Measurements from ENCODE around the gene FANCC. TPM values are rescaled to one million over a fixed set of nuclear protein-coding genes. Genes with fewer than 3 reads are reported as not detected.
A peak's percentile ranks its signal among the peaks of the same experiment; 100 is the strongest.

The FANCC gene
- total RNA-seq, 1 donor from 2014 or later: 18.7 TPM

DNA sequence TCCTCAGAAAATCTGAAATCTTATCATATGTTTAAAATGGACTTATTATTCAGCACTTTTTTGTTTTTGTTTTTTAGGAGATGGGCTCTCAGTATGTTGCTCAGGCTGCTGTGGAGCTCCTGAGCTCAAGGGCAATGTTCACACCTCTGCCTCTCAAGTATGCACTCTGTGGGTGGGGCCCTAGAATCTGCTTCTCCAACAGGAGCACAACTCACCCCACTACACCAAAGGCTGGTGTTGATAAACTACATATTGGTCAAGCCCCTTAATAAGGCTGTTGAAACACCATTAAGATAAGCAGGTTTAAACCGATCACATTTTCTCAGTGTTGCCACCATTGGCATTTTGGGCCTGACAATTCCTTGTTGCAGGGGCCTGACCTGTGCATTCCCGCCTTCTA lies 131.6 kb downstream of the FANCC start:
- no peak for DNase-seq (ENCODE audit: low spot score)
- Mint-ChIP-seq H3K36me3 (ENCODE audit: low read depth) (peaks cover 1% of the 10 kb centered on the region), H3K4me1 (ENCODE audit: low read depth) (peaks cover 43% of the 10 kb centered on the region), H3K27me3 (ENCODE audit: insufficient read depth) (no peaks in the 10 kb centered on the region), H3K4me3 (no peak overlapping the region), H3K27ac (no peak overlapping the region), H3K9me3 (no peaks in the 10 kb centered on the region)
- intact Hi-C loops (cut with micrococcal nuclease): loop anchor here (5.0 to 10.0 kb wide), 2 partner anchors 81 to 319 kb away; no protein-coding TSS in a partner anchor

DNA sequence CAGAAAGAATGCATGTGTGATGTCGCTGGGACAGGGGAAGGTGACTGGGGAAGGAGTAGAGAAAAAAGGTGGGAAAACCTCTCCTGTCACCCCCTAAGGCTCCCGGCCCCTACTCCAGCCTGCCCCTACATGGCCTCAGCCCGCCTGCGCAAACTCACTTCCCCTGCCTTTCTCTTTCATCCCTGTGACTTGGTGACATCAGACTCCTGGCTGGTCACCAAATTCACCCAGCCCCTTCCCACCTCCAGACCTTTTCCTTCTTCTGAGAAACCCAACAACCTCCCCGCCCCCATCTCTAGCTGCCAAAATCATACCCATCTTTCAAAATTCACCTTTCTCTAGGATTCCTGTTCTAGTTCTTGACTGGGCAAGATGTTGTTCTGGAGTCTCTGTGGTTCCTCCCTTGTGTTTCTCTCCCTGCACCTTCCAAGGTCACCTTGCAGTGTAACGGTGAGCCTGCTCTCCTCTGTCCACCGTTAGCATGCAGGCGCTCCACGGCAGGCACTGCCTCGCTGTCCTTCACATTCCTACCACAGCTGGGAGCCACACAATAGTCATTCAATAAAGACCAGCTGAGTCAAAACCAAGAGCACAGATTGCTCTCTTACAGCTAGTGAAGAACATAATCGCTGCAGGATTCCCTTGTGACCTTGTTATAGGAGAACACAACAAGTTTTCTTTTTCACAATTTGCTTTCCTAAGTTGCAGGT lies 134.5 kb downstream of the FANCC start:
- Mint-ChIP-seq H3K4me1 (ENCODE audit: low read depth) (peaks cover 15% of the 10 kb centered on the region), H3K27me3 (ENCODE audit: insufficient read depth) (no peaks in the 10 kb centered on the region), H3K9me3 (no peaks in the 10 kb centered on the region), H3K27ac (no peak overlapping the region), H3K4me3 (no peak overlapping the region), H3K36me3 (ENCODE audit: low read depth) (peaks cover 1% of the 10 kb centered on the region)
- intact Hi-C loops (cut with micrococcal nuclease): loop anchor here (10.0 kb wide), 1 partner anchor 322 kb away; no protein-coding TSS in a partner anchor
- DNase-seq (ENCODE audit: low spot score): no peak

DNA sequence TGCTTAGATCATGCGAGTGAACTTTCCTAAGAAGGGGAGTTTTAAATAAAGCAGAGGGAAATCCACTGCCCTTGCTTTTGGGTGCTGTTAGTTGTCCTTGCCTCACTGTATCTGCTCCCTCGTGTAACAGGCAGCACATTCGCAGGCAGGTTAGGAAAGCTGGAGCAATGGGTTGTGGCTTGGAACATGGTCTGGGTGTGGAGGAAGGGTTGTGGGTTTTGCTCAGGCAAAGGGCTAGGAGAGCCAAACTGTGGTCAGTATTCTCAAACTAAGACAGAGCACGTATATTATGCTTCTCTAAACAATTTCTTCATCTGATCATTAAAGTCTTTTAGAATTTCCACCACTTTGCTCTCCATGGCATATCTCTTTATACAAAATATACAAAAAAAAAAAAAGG lies 135.7 kb downstream of the FANCC start:
- peaks cover 11% of the 10 kb centered on the region for H3K4me1 Mint-ChIP-seq (ENCODE audit: low read depth)
- no peaks in the 10 kb centered on the region for H3K27me3 Mint-ChIP-seq (ENCODE audit: insufficient read depth)
- no peak overlapping the region for H3K4me3 Mint-ChIP-seq
- H3K36me3 Mint-ChIP-seq (ENCODE audit: low read depth): peaks cover 1% of the 10 kb centered on the region
- no peak for DNase-seq (ENCODE audit: low spot score)
- no peaks in the 10 kb centered on the region for H3K9me3 Mint-ChIP-seq
- intact Hi-C loops (cut with micrococcal nuclease): loop anchor here (10.0 kb wide), 1 partner anchor 323 kb away; no protein-coding TSS in a partner anchor
- H3K27ac Mint-ChIP-seq: no peak overlapping the region

DNA sequence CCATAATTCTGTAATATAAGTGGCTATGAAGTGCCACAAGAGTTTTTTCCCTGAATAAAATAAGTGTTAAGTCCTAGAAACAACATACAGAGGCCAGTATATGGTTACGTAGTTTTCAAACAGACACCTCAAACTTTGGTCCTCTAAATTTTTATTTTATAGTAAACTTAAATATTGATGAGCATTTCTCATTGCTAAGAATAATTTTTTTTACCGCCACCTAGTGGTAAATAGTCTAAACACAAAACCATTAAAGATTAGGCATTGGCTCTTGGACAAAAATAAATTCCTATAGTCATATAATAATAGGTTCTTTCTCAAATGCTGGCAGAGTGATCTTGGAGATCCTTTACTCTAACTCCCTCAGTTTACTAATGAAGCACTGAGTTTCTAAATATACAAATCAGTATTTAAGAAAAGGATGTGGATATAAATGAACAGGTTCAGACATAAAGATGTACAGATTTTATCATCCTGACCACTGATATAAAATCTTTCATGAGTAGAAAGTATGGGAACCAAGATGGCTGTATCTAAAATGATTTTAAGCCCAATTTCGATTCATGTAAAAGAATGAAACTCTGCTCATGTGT lies 136.2 kb downstream of the FANCC start:
- Mint-ChIP-seq H3K36me3 (ENCODE audit: low read depth) (peaks cover 1% of the 10 kb centered on the region), H3K4me1 (ENCODE audit: low read depth) (peaks cover 9% of the 10 kb centered on the region), H3K9me3 (no peaks in the 10 kb centered on the region), H3K27me3 (ENCODE audit: insufficient read depth) (no peaks in the 10 kb centered on the region), H3K4me3 (no peak overlapping the region), H3K27ac (no peak overlapping the region)
- intact Hi-C loops (cut with micrococcal nuclease): loop anchor here (10.0 kb wide), 1 partner anchor 323 kb away; no protein-coding TSS in a partner anchor
- DNase-seq (ENCODE audit: low spot score): no peak

DNA sequence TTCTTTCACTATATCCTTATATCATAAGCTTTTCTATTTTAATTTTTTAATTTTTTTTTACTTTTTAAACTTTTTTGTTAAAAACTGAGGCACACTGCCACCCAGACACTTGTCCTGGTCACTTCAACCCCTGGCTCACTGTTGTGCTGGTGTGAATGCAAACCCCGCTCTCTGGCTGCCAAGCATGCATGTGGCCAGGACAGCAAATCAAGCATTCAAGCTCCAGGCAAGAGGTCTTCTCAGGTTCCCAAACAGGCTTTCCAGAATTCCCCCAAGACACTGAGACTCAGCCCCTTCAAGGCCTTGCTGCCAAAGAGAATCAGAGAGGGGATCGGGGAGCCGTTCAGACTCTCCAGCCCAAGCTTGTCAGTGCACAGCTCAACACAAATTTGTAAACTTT lies 139.9 kb downstream of the FANCC start:
- DNase-seq (ENCODE audit: low spot score): no peak
- Mint-ChIP-seq H3K4me1 (ENCODE audit: low read depth) (no peaks in the 10 kb centered on the region), H3K27me3 (ENCODE audit: insufficient read depth) (no peaks in the 10 kb centered on the region), H3K4me3 (no peak overlapping the region), H3K27ac (no peak overlapping the region), H3K9me3 (no peaks in the 10 kb centered on the region), H3K36me3 (ENCODE audit: low read depth) (no peaks in the 10 kb centered on the region)
- intact Hi-C loops (cut with micrococcal nuclease): loop anchor here (10.0 kb wide), 1 partner anchor 697 kb away; the partner anchor contains the start of gene ERCC6L2

DNA sequence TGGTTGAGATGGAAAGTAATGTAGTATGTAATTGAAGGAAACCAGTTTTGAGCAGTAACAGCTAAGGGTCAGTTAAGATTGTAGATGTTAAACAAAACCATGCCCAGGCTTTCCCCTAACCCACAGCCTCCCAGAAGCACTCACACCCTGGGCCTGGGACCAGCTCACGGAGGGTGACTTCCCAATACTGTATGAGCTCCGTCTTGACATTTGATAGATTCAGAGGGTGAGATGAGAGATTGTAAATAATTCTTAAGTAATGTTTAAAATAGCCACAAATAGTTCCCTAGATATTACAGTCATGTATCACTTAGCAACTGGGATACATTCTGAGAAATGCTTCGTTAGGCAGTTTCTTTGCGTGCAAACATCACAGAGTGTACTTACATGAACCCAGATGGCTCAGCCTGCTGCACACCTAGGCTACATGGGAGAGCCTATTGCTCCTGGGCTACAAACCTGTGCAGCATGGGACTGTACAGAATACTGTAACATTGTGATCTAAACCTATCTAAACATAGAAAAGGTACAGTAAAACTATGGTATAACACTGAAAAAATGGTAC lies 140.7 kb downstream of the FANCC start:
- Mint-ChIP-seq H3K27ac (no peak overlapping the region), H3K36me3 (ENCODE audit: low read depth) (peaks cover under 1% of the 10 kb centered on the region), H3K27me3 (ENCODE audit: insufficient read depth) (no peaks in the 10 kb centered on the region), H3K4me3 (no peak overlapping the region), H3K4me1 (ENCODE audit: low read depth) (peaks cover 6% of the 10 kb centered on the region), H3K9me3 (no peaks in the 10 kb centered on the region)
- intact Hi-C loops (cut with micrococcal nuclease): loop anchor here (10.0 kb wide), 1 partner anchor 698 kb away; the partner anchor contains the start of gene ERCC6L2
- DNase-seq (ENCODE audit: low spot score): no peak

DNA sequence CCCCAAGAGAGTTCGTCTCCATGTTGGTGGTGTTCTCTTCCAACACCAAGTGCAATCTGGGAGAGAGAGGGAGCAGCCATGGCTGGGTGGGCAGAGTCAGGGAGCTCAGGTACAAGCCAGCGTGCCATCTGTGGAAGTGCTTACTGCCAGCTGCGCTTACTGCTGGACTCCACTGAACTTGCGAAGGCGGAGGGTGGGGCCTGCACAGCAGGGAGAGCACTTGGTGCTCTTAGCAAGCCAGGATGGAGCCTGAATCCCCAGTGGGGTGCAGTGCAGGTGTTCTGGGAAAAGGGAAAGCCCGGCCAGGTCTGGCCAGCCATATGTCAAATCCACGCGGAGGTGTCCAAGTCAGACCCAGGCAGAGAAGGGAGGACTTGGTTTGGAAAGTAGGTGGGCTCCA lies 142.0 kb downstream of the FANCC start:
- no peak for DNase-seq (ENCODE audit: low spot score)
- Mint-ChIP-seq H3K36me3 (ENCODE audit: low read depth) (peaks cover 2% of the 10 kb centered on the region), H3K9me3 (no peaks in the 10 kb centered on the region), H3K27ac (no peak overlapping the region), H3K4me3 (no peak overlapping the region), H3K27me3 (ENCODE audit: insufficient read depth) (no peaks in the 10 kb centered on the region), H3K4me1 (ENCODE audit: low read depth) (peaks cover 17% of the 10 kb centered on the region)
- intact Hi-C loops (cut with micrococcal nuclease): loop anchor here (10.0 kb wide), 1 partner anchor 699 kb away; the partner anchor contains the start of gene ERCC6L2

DNA sequence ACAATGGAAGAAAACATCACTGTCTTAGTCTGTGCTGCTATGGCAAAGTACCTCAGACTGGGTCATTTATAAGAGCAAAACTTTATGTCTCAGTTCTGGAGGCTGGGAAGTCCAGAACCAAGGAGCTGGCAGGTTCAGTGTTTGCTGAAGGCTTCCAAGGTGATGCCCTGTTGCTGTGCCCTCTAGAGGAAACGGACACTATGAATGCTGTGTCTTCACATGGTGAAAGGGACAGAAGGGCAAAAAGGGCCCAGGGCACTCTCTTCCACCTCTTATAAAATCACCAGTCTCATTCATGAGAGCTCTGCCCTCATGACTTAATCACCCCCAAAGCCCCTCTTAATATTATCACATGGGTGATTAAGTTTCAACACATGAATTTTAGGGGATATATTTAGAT lies 143.5 kb downstream of the FANCC start:
- peaks cover 24% of the 10 kb centered on the region for H3K4me1 Mint-ChIP-seq (ENCODE audit: low read depth)
- no peaks in the 10 kb centered on the region for H3K9me3 Mint-ChIP-seq
- H3K36me3 Mint-ChIP-seq (ENCODE audit: low read depth): peaks cover 2% of the 10 kb centered on the region
- no peak overlapping the region for H3K27ac Mint-ChIP-seq
- H3K27me3 Mint-ChIP-seq (ENCODE audit: insufficient read depth): no peaks in the 10 kb centered on the region
- no peak for DNase-seq (ENCODE audit: low spot score)
- H3K4me3 Mint-ChIP-seq: no peak overlapping the region
- intact Hi-C loops (cut with micrococcal nuclease): loop anchor here (5.0 to 10.0 kb wide), 3 partner anchors 288 to 1043 kb away; partner anchors contain the start of gene ERCC6L2

DNA sequence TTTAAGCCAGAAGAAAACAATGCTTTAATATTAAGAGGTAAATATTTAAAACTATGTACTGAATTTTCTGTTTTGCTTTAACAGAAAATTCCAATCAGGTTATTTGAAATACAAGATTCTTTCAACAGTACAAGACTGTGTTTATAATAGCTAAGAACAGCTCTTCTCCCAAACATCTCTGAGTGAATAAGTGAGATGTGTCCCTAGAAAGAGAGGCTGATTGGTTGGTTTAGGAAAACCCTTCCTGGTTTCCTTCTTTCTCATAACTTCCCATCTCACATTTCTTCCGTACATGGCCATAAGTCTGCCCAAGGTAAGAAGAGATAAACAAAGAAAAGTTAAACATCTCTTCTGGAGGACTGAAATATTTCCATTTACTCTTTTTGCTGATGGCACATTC lies 145.9 kb downstream of the FANCC start:
- Mint-ChIP-seq H3K4me3 (peak overlapping the region; percentile 52), H3K36me3 (ENCODE audit: low read depth) (peaks cover 15% of the 10 kb centered on the region), H3K4me1 (ENCODE audit: low read depth) (peaks cover 42% of the 10 kb centered on the region), H3K9me3 (peaks cover 11% of the 10 kb centered on the region), H3K27me3 (ENCODE audit: insufficient read depth) (no peaks in the 10 kb centered on the region), H3K27ac (peak overlapping the region; percentile 62)
- no peak for DNase-seq (ENCODE audit: low spot score)
- intact Hi-C loops (cut with micrococcal nuclease): loop anchor here (1.0 to 10.0 kb wide), 6 partner anchors 18 to 1046 kb away; partner anchors contain the start of gene ERCC6L2

DNA sequence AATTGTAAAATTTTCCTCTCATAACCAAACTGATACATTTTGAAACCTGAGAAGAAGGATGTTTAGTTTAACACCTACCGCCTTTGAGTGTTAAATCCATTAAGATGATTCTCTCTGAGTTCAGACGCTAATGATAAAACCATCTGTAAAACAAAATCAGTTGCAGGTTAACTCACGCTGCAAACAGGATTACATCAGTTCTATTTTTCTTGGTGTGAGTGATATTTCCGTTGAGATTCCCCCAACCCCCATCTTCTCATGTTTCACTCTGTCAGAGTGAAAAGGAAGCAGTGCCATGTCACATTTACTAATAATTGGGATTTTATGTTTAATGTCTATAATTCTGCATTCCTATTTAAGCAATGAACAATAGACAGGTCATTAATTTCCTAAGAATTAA lies 146.5 kb downstream of the FANCC start:
- intact Hi-C loops (cut with micrococcal nuclease): loop anchor here (1.0 to 10.0 kb wide), 6 partner anchors 18 to 1046 kb away; partner anchors contain the start of gene ERCC6L2
- peaks cover 42% of the 10 kb centered on the region for H3K4me1 Mint-ChIP-seq (ENCODE audit: low read depth)
- peak overlapping the region; percentile 89 for H3K27ac Mint-ChIP-seq
- peaks cover 15% of the 10 kb centered on the region for H3K36me3 Mint-ChIP-seq (ENCODE audit: low read depth)
- H3K27me3 Mint-ChIP-seq (ENCODE audit: insufficient read depth): no peaks in the 10 kb centered on the region
- peaks cover 11% of the 10 kb centered on the region for H3K9me3 Mint-ChIP-seq
- H3K4me3 Mint-ChIP-seq: no peak overlapping the region
- no peak for DNase-seq (ENCODE audit: low spot score)

DNA sequence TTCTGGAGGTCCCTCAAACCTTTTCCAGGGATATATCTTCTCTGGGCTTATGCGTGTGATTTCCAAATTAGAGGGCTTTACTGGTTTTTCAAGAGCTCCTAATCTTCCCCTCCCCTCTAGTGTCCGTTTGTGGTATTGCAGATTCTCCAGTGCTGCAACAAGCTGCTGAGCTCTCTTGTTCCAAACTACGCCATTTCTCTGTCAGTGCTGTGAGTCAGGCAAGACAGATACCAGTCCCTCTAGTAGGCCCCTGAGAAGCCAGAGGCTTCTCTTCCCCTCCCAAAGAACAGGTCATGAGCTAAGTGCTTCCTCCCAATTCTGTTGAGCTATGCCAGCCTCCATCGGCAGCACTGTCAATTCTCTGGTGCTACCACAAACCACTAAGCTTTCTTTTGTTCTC lies 149.5 kb downstream of the FANCC start:
- peaks cover 14% of the 10 kb centered on the region for H3K9me3 Mint-ChIP-seq
- intact Hi-C loops (cut with micrococcal nuclease): loop anchor here (1.0 to 2.0 kb wide), 4 partner anchors 161 to 848 kb away; partner anchors contain the start of gene AOPEP
- peaks cover 17% of the 10 kb centered on the region for H3K36me3 Mint-ChIP-seq (ENCODE audit: low read depth)
- H3K4me1 Mint-ChIP-seq (ENCODE audit: low read depth): peaks cover 48% of the 10 kb centered on the region
- no peaks in the 10 kb centered on the region for H3K27me3 Mint-ChIP-seq (ENCODE audit: insufficient read depth)
- peak; percentile 47 for DNase-seq (ENCODE audit: low spot score)
- H3K4me3 Mint-ChIP-seq: peak overlapping the region; percentile 3
- peak overlapping the region; percentile 61 for H3K27ac Mint-ChIP-seq

DNA sequence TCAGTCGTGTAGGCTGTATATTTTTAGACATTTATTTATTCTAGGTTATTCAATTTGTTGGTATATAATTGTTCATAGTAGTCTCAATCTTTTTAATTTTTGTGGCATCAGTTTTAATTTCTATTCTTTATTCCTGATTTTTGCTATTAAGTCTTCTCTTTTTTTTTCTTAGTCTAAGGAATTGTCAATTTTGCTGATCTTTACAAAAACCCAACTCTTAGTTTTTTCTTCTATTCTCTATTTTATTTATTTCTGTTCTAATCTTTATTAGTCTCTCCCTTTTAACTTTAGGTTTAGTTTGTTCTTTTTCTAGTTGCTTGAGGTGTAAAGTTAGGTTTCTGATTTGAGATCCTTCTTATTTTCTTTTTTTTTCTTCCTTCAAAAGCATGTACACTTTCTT lies 152.5 kb downstream of the FANCC start:
- Mint-ChIP-seq H3K36me3 (ENCODE audit: low read depth) (peaks cover 15% of the 10 kb centered on the region), H3K27me3 (ENCODE audit: insufficient read depth) (no peaks in the 10 kb centered on the region), H3K9me3 (peaks cover 14% of the 10 kb centered on the region), H3K27ac (no peak overlapping the region), H3K4me1 (ENCODE audit: low read depth) (peaks cover 26% of the 10 kb centered on the region), H3K4me3 (no peak overlapping the region)
- intact Hi-C loops (cut with micrococcal nuclease): no loop called here
- no peak for DNase-seq (ENCODE audit: low spot score)
